Right lobe of liver (tissue), 6 donors: ENCODE data around the gene CNTNAP4. TPM values are rescaled to one million over a fixed set of nuclear protein-coding genes. Genes with fewer than 3 reads are reported as not detected.

Experiments
- ATAC-seq, 4 donors: fragments of 200-7000 bp; cut with Tn5 transposase; one replicate each; pipeline ENCODE4 v1.9.1; 2020; ENCODE audit warnings: mild to moderate bottlenecking in 4 of 4, moderate library complexity in 4 of 4
- DNase-seq, 3 donors: peaks; one replicate each; pipeline ENCODE4 v3.0.0-alpha.2; 2020
- H3K27ac ChIP-seq, 3 donors: fragments of 200-600 bp; one replicate each; pipeline ENCODE4 v1.8.0; 2022
- H3K27me3 ChIP-seq, 2 donors: fragments of 200-600 bp; one replicate each; pipeline ENCODE4 v1.8.0; 2022
- H3K36me3 ChIP-seq, 4 donors: fragments of 200-600 bp; sonication (generic) in 1 of 4; one replicate each; pipeline versions ENCODE4 v1.5.1 to v1.8.0; 2017 to 2022; ENCODE audit warnings: control low read depth in 1 of 4
- H3K4me1 ChIP-seq, 4 donors: fragments of 200-600 bp; sonication (generic) in 1 of 4; one replicate each; pipeline versions ENCODE4 v1.5.1 to v1.8.0; 2017 to 2022; ENCODE audit warnings: control low read depth in 1 of 4
- H3K4me3 ChIP-seq, 3 donors: fragments of 200-600 bp; one replicate each; pipeline ENCODE4 v1.8.0; 2022
- H3K9me3 ChIP-seq, 4 donors: fragments of 200-600 bp; sonication (generic) in 1 of 4; one replicate each; pipeline versions ENCODE4 v1.5.1 to v1.8.0; 2017 to 2022; ENCODE audit warnings: control low read depth in 1 of 4
- CTCF ChIP-seq, 4 donors: fragments of 200-600 bp in 3 of 4; fragments of 450-650 bp in 1 of 4; IDR thresholded peaks; one replicate each; pipeline versions ENCODE4 v1.5.1 to v1.8.0; 2016 to 2022; ENCODE audit warnings: antibody characterized with exemption in 4 of 4, mild to moderate bottlenecking in 2 of 4
- POLR2A ChIP-seq: fragments of 450-650 bp; IDR thresholded peaks from one replicate; pipeline ENCODE4 v1.6.1; 2017; ENCODE audit warnings: antibody characterized with exemption, mild to moderate bottlenecking
- WGBS: methylation state at CpG from one replicate; pipeline ENCODE4 v1.1.6; 2018; ENCODE audit warnings: low coverage, low lambda C conversion rate; ENCODE audit not compliant: insufficient coverage; ENCODE audit errors: missing lambda C conversion rate; 5-methylcytosine and 5-hydroxymethylcytosine counted together
- intact Hi-C, 2 donors: fragments of 100-400 bp; cut with DNase I; formaldehyde crosslinking; loops; one replicate each; pipeline versions ENCODE4 v1.11.2 to v1.14.1; 2022
- total RNA-seq, 6 experiments: library from RNA; depleted of rRNA in 2 of 6; stranded (reverse); fragments of >200 nt in 2 of 6; fragmentation: NEBNext Ultra II Directional in 3 of 6; extraction: Animal tissue kit (Norgen Biotek cat#: 25700) in 3 of 6; gene quantifications; one replicate each; pipeline versions ENCODE4 v1.1.0 to v1.2.4, GENCODE V29; 2016 to 2023
- donor health status: DM: no; HTN: yes; CAD: no.
- donor health status: DM: no; HTN: no; CAD: no.
- donor health status: DM: no; HTN: no; CAD: no.
- donor health status: DM: no; HTN: yes; CAD: no.
- donor health status: DM: no; HTN: yes; CAD: no.

The CNTNAP4 gene
- total RNA-seq, 6 experiments from 2014 or later = not detected

DNA sequence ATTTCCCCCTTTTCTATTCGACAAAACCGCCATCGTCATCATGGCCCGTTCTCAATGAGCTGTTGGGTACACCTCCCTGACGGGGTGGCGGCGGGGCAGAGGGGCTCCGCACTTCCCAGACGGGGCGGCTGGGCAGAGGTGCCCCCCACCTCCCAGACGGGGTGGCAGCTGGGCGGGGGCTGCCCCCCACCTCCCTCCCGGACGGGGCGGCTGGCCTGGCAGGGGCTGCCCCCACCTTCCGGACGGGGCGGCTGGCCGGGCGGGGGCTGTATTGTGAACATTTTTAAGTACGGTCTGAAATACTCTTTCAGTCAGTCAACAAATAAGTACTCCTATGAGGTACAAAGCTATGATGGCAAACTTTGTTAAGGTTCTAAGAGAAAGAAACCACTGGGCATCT is 222.8 kb downstream of the CNTNAP4 start:
- Histone ChIP-seq H3K27me3 (no peaks in the 10 kb centered on the region), H3K4me3 (no peak overlapping the region), H3K36me3 (no peaks in the 10 kb centered on the region), H3K9me3 (no peaks in the 10 kb centered on the region), H3K27ac (no peak overlapping the region), H3K4me1 (no peaks in the 10 kb centered on the region)
- TF ChIP-seq CTCF (IDR thresholded peaks at IDR 0.05) (no peak), POLR2A (no peak)
- ATAC-seq = no peak
- no peak for DNase-seq
- no CpG with 5 or more reads among the region's 21 CpGs for WGBS
- intact Hi-C loops = no loop called here

GRCh38 chr16:76502063-76502462 is 224.9 kb downstream of the CNTNAP4 start:
- WGBS = 83% methylated on average over 7 of the region's 8 CpGs

DNA sequence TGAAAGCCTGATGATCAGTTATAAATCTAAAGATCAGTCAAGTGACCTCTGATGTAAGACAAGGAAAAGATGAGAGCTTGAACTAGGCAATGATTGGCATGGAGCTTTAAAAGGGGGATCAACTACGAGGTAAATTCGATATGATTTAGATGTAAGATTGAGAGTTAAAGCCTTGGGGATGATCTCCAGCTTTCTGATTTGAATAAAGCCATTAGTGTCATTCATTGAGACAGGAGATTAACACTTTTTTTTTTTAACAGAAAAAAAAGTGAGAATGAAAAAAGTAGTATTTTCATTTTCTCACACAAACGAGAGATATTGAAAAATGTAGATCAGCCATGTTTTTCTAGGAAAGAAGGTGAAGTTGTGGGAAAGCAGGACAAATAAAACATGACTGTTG is 225.4 kb downstream of the CNTNAP4 start:
- intact Hi-C loops = no loop called here
- Histone ChIP-seq H3K27me3 (no peaks in the 10 kb centered on the region), H3K27ac (no peak overlapping the region), H3K4me1 (no peaks in the 10 kb centered on the region), H3K9me3 (no peaks in the 10 kb centered on the region), H3K36me3 (no peaks in the 10 kb centered on the region), H3K4me3 (no peak overlapping the region)
- WGBS = 56% methylated on average over 3 of the region's 3 CpGs
- TF ChIP-seq CTCF (IDR thresholded peaks at IDR 0.05) = no peak
- TF ChIP-seq POLR2A = no peak
- ATAC-seq = no peak
- no peak for DNase-seq

More at GRCh38 chr16:76502063-76502462, 224.9 kb downstream of the CNTNAP4 start:
- H3K9me3 ChIP-seq = no peaks in the 10 kb centered on the region
- DNase-seq = no peak
- no peaks in the 10 kb centered on the region for H3K36me3 ChIP-seq
- no peak overlapping the region for H3K27ac ChIP-seq
- H3K4me1 ChIP-seq = no peaks in the 10 kb centered on the region
- intact Hi-C loops = no loop called here
- ATAC-seq = no peak
- H3K4me3 ChIP-seq = no peak overlapping the region
- H3K27me3 ChIP-seq = no peaks in the 10 kb centered on the region
- no peak for TF ChIP-seq CTCF (IDR thresholded peaks at IDR 0.05)

GRCh38 chr16:76503091-76503490 is 225.9 kb downstream of the CNTNAP4 start:
- Histone ChIP-seq H3K36me3 (no peaks in the 10 kb centered on the region), H3K27ac (no peak overlapping the region), H3K27me3 (no peaks in the 10 kb centered on the region), H3K9me3 (no peaks in the 10 kb centered on the region), H3K4me1 (no peaks in the 10 kb centered on the region), H3K4me3 (no peak overlapping the region)
- intact Hi-C loops = no loop called here
- no peak for DNase-seq
- no peak for ATAC-seq
- TF ChIP-seq CTCF (IDR thresholded peaks at IDR 0.05) (no peak), POLR2A (no peak)

GRCh38 chr16:76511203-76511602 is 234.0 kb downstream of the CNTNAP4 start:
- H3K4me1 ChIP-seq = no peaks in the 10 kb centered on the region
- no peaks in the 10 kb centered on the region for H3K27me3 ChIP-seq
- H3K9me3 ChIP-seq = no peaks in the 10 kb centered on the region
- DNase-seq (no peak), ATAC-seq (no peak)
- H3K36me3 ChIP-seq = no peaks in the 10 kb centered on the region
- WGBS = 63% methylated on average over 3 of the region's 3 CpGs
- no peak overlapping the region for H3K4me3 ChIP-seq
- H3K27ac ChIP-seq = no peak overlapping the region
- intact Hi-C loops = no loop called here
- TF ChIP-seq CTCF (IDR thresholded peaks at IDR 0.05) (no peak), POLR2A (no peak)
